ENCODE data around the gene CRTC1. TPM values are rescaled to one million over a fixed set of nuclear protein-coding genes. Genes with fewer than 3 reads are reported as not detected.
A peak's percentile ranks its signal among the peaks of the same experiment; 100 is the strongest.
"Not testable (repeated sequence)": the region's sequence is repeated elsewhere in the genome, so short reads cannot be mapped to it uniquely, and the experiment has no call there.

CRTC1 gene
- total and polyA plus RNA-seq, 4 experiments from 2014 or later: 1.7 to 20.8 (median 19.6) TPM; not detected in 1

DNA sequence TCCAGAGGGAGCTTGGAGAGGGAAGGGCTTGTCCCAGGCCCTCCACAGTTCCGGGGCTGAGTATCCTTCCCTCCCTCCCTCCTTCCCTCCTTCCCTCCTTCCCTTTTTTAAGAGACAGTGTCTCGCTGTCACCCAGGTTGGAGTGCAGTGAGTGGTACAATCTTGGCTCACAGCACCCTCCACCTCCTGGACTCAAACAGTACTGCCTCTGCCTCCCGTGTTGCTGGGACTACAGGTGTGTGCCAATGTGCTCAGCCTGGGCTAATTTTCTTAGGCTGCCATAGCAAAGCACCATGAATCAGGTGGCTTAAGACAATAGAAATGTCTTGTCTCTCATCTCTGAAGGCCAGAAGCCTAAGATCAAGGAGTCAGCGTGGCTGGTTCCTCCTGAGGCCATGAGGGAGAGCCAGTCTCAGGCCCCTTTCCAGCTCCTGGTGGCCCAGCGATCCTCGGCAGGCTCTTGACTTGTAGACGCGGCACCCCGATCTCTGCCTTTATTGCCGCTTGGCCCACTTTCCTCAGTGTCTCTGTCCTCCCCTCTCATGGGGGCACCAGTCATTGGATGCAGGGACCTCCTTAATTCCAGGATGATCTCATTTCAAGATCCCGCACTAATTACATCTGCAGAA is 47.5 kb downstream of the CRTC1 start:
- Histone ChIP-seq H3K9me3 (ENCODE audit: control insufficient read depth in 1 of 2, low read length in 2 of 2) (no peaks in the 10 kb centered on the region), H3K4me1 (ENCODE audit: insufficient read depth, low read length) (no peaks in the 10 kb centered on the region), H3K27me3 (ENCODE audit: insufficient read depth, low read length) (no peaks in the 10 kb centered on the region), H3K27ac (ENCODE audit: low read depth, low read length) (no peak overlapping the region), H3K36me3 (ENCODE audit: insufficient read depth, low read length) (no peaks in the 10 kb centered on the region), H3K4me3 (ENCODE audit: low read length in 2 of 2) (no peak overlapping the region)
- ChIA-PET CTCF (ENCODE audit: partially characterized antibody) (no interaction called here), POLR2A (ENCODE audit: partially characterized antibody) (no interaction called here)
- intact Hi-C loops (cut with micrococcal nuclease): no loop called here
- Mint-ChIP-seq H3K4me3 (no peak overlapping the region), H3K27ac (no peak overlapping the region), H3K27me3 (no peaks in the 10 kb centered on the region), H3K36me3 (peaks cover 0 to 6% of the 10 kb centered on the region in 2 donors), H3K9me3 (no peaks in the 10 kb centered on the region), H3K4me1 (peaks cover 0 to 1% (median 0%) of the 10 kb centered on the region in 4 donors)
- no peak for DNase-seq

DNA sequence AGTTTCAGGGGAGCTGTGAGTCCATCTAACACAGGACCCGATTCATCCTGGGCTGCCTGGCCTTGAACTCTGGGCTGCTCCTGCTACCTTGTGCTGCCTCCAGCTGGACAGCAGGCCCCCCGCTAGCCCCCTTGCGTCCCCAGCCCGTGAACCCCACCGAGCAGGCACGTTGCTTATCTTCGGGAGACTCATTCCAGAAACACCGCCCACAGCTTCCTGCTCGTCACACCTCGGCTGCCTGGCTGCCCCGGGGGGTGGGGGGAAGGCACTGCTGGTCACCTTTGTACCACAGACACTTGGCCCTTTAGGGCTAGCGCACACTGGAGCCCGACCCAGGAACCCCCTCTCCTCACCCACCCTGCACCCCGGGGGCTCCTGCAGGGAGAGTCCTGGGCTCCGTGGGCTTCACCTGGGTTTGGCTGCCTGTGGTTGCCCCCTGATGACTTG is 48.1 kb downstream of the CRTC1 start:
- Histone ChIP-seq H3K4me3 (ENCODE audit: low read length in 2 of 2) (no peak overlapping the region), H3K27me3 (ENCODE audit: insufficient read depth, low read length) (no peaks in the 10 kb centered on the region), H3K36me3 (ENCODE audit: insufficient read depth, low read length) (no peaks in the 10 kb centered on the region), H3K4me1 (ENCODE audit: insufficient read depth, low read length) (no peaks in the 10 kb centered on the region), H3K27ac (ENCODE audit: low read depth, low read length) (no peak overlapping the region), H3K9me3 (ENCODE audit: control insufficient read depth in 1 of 2, low read length in 2 of 2) (no peaks in the 10 kb centered on the region)
- ChIA-PET POLR2A (ENCODE audit: partially characterized antibody) (no interaction called here), CTCF (ENCODE audit: partially characterized antibody) (no interaction called here)
- H3K9me3 Mint-ChIP-seq: no peaks in the 10 kb centered on the region
- H3K4me1 Mint-ChIP-seq: peaks cover 0 to 1% (median 0%) of the 10 kb centered on the region in 4 donors
- DNase-seq: no peak
- intact Hi-C loops (cut with micrococcal nuclease): no loop called here
- H3K27me3 Mint-ChIP-seq: no peaks in the 10 kb centered on the region
- H3K27ac Mint-ChIP-seq: no peak overlapping the region
- peaks cover 0 to 6% of the 10 kb centered on the region in 2 donors for H3K36me3 Mint-ChIP-seq
- no peak overlapping the region for H3K4me3 Mint-ChIP-seq

DNA sequence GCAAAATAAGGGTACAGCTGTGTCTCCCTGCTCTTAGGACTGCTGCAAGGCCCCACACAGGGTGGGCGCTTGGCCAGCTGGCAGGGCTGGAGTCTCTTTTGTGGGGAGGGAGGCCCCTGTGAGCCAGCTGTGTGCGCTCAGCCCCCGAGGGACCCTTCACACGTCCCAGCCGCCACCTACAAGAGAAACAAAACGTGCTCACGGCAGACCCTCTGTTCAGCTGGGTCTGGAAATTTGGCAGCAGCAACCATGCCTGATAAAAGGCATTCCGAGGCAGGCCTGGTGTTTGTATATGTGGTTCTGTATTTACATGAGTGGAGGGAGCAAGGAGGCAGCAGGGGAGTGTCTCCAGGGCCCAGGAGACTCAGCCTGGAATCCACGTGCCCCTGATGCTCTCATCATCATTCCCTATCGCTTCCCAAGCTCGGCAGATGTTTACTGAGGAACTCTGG is 49.7 kb downstream of the CRTC1 start:
- Histone ChIP-seq H3K27ac (ENCODE audit: low read depth, low read length) (no peak overlapping the region), H3K36me3 (ENCODE audit: insufficient read depth, low read length) (no peaks in the 10 kb centered on the region), H3K9me3 (ENCODE audit: control insufficient read depth in 1 of 2, low read length in 2 of 2) (no peaks in the 10 kb centered on the region), H3K4me1 (ENCODE audit: insufficient read depth, low read length) (no peaks in the 10 kb centered on the region), H3K27me3 (ENCODE audit: insufficient read depth, low read length) (no peaks in the 10 kb centered on the region), H3K4me3 (ENCODE audit: low read length in 2 of 2) (no peak overlapping the region)
- ChIA-PET CTCF (ENCODE audit: partially characterized antibody) (no interaction called here), POLR2A (ENCODE audit: partially characterized antibody) (no interaction called here)
- Mint-ChIP-seq H3K9me3 (no peaks in the 10 kb centered on the region), H3K27me3 (no peaks in the 10 kb centered on the region), H3K27ac (no peak overlapping the region), H3K36me3 (peaks cover 0 to 8% of the 10 kb centered on the region in 2 donors), H3K4me3 (no peak overlapping the region), H3K4me1 (peaks cover 0 to 2% (median under 1%) of the 10 kb centered on the region in 4 donors)
- DNase-seq: no peak
- intact Hi-C loops (cut with micrococcal nuclease): no loop called here

DNA sequence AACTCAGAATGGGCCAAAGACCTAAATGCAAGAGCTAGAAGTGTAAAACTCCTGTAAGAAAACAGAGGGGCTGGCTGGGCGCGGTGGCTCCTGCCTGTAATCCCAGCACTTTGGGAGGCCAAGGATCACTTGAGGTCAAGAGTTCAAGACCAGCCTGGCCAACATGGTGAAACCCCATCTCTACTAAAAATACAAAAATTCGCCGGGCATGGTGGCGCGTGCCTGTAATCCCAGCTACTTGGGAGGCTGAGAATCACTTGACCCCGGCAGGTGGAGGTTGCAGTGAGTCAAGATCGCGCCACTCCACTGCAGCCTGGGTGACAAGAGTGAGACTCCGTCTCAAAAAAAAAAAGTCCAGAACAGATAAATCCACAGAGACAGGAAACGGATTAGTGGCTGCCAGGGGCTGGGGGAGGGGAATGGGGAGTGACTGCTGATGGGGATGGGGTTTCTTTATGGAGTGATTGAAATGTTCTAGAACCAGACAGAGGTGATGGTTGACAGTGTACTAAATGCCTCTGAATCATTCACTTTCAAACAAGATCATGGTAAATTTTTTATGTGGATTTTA is 50.4 kb downstream of the CRTC1 start:
- H3K9me3 Mint-ChIP-seq: not testable (repeated sequence)

DNA sequence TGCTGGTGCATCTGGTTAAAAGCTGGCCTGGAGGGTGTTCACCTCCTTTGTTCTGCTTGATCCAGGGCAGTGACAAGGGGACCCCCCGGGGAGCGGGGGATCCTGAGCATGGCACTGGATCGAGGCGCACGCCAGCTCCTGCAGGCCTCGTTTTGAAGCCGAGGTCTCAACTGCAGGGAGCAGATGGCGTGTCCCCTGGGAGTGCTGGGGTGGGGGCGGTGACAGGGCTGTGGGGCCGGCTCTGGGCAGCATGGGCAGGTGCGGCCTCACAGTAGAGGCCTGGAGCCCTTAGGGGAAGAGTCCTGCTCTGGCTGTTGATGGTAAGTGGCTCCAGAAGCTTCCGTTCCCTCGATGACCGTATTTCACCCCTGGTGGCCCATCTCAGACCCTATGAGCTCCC is 51.8 kb downstream of the CRTC1 start:
- H3K9me3 ChIP-seq (ENCODE audit: control insufficient read depth in 1 of 2, low read length in 2 of 2): no peaks in the 10 kb centered on the region
- Mint-ChIP-seq H3K4me3 (no peak overlapping the region), H3K9me3 (no peaks in the 10 kb centered on the region), H3K27ac (no peak overlapping the region), H3K27me3 (no peaks in the 10 kb centered on the region), H3K4me1 (peaks cover 0 to 2% (median under 1%) of the 10 kb centered on the region in 4 donors), H3K36me3 (peaks cover 0 to 8% of the 10 kb centered on the region in 2 donors)
- H3K4me3 ChIP-seq (ENCODE audit: low read length in 2 of 2): no peak overlapping the region
- POLR2A ChIA-PET (ENCODE audit: partially characterized antibody): no interaction called here
- H3K4me1 ChIP-seq (ENCODE audit: insufficient read depth, low read length): no peaks in the 10 kb centered on the region
- CTCF ChIA-PET (ENCODE audit: partially characterized antibody): no interaction called here
- no peak overlapping the region for H3K27ac ChIP-seq (ENCODE audit: low read depth, low read length)
- DNase-seq: no peak
- intact Hi-C loops (cut with micrococcal nuclease): no loop called here
- no peaks in the 10 kb centered on the region for H3K27me3 ChIP-seq (ENCODE audit: insufficient read depth, low read length)
- no peaks in the 10 kb centered on the region for H3K36me3 ChIP-seq (ENCODE audit: insufficient read depth, low read length)

More for the DNA sequence above, 50.4 kb downstream of the CRTC1 start:
- H3K36me3 Mint-ChIP-seq; H3K36me3 ChIP-seq (ENCODE audit: insufficient read depth, low read length); H3K4me1 Mint-ChIP-seq; H3K27me3 Mint-ChIP-seq; H3K4me3 Mint-ChIP-seq; H3K4me3 ChIP-seq (ENCODE audit: low read length in 2 of 2); DNase-seq; intact Hi-C loops (cut with micrococcal nuclease); POLR2A ChIA-PET (ENCODE audit: partially characterized antibody); H3K27me3 ChIP-seq (ENCODE audit: insufficient read depth, low read length); H3K4me1 ChIP-seq (ENCODE audit: insufficient read depth, low read length); H3K27ac ChIP-seq (ENCODE audit: low read depth, low read length); H3K9me3 ChIP-seq (ENCODE audit: control insufficient read depth in 1 of 2, low read length in 2 of 2); CTCF ChIA-PET (ENCODE audit: partially characterized antibody): not testable (repeated sequence)
- peak overlapping the region in 1 of 7 donors; percentile 73 for H3K27ac Mint-ChIP-seq

DNA sequence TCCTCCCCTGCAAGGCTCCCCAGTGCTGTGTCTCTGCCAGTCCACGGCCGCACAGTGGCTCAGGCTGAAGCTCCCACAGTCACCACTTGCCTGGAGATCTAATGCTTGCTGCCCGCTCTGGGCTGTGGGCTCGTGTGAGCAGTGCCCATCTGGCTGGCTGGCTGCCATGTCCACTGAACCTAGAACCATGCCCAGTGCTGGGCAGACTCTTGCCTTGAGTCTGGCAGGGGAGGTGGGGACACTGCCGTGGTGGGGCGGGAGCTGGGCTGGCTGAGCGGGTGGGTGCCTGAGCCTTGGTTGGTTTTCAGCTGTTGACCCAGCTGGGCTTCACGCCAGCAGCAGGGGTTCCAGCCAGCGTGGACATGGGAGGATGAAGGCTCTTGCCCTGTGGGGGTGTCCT is 52.3 kb downstream of the CRTC1 start:
- Histone ChIP-seq H3K4me3 (ENCODE audit: low read length in 2 of 2) (no peak overlapping the region), H3K27ac (ENCODE audit: low read depth, low read length) (no peak overlapping the region), H3K27me3 (ENCODE audit: insufficient read depth, low read length) (no peaks in the 10 kb centered on the region), H3K9me3 (ENCODE audit: control insufficient read depth in 1 of 2, low read length in 2 of 2) (no peaks in the 10 kb centered on the region), H3K4me1 (ENCODE audit: insufficient read depth, low read length) (no peaks in the 10 kb centered on the region), H3K36me3 (ENCODE audit: insufficient read depth, low read length) (no peaks in the 10 kb centered on the region)
- Mint-ChIP-seq H3K4me1 (peaks cover 0 to 2% (median under 1%) of the 10 kb centered on the region in 4 donors), H3K27me3 (no peaks in the 10 kb centered on the region), H3K36me3 (peaks cover 0 to 8% of the 10 kb centered on the region in 2 donors), H3K4me3 (no peak overlapping the region), H3K27ac (no peak overlapping the region), H3K9me3 (no peaks in the 10 kb centered on the region)
- ChIA-PET CTCF (ENCODE audit: partially characterized antibody) (no interaction called here), POLR2A (ENCODE audit: partially characterized antibody) (no interaction called here)
- DNase-seq: no peak
- intact Hi-C loops (cut with micrococcal nuclease): no loop called here

DNA sequence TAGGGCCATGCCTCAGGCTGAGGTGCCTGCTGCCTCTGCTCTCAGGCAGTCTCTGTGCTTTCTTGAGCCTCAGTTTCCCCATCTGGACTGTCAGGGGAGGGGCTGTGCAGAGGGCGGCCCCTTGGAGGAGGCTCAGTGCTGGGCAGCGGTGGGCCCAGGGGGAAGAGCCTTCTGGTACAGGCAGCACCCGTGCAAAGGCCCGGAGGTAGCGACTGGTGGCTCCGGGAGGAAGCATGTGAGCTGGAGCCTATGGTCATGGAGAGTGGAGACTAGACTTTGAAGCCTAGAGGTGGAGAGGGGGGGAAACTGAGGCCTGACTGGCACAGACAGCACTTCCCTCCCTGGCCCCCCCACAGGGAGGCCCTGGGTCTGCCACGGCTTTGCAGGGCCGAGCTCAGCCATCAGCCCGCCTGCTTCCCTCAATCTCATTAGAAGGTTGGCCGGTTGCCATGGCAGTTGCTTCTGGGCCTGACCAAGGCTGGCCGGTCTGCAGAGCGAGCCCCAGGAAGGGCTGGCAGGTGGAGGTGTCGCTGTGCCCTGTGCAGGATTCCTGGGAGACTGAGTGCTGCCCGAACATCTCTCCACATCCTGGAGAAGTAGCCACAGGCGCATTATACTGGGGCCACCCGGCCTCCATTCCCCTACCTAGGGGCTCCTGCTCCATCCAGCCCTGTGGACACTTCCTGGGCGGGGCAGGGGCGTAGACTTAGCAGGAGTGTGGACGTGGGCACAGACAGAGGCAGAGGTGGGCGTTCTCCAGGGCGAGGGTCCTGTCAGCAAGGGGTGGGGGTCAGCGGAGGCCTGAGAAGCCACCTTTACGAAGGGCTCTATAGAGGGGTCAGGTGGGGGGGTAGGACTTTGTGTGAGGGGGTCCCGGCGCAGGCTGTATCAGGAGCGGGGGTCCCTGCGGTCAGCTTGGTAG is 53.2 kb downstream of the CRTC1 start:
- ChIA-PET CTCF (ENCODE audit: partially characterized antibody) (no interaction called here), POLR2A (ENCODE audit: partially characterized antibody) (no interaction called here)
- Mint-ChIP-seq H3K36me3 (peaks cover 0 to 6% of the 10 kb centered on the region in 2 donors), H3K4me3 (no peak overlapping the region), H3K27me3 (no peaks in the 10 kb centered on the region), H3K9me3 (no peaks in the 10 kb centered on the region), H3K27ac (no peak overlapping the region), H3K4me1 (peaks cover 0 to 2% (median 0%) of the 10 kb centered on the region in 4 donors)
- H3K27ac ChIP-seq (ENCODE audit: low read depth, low read length): no peak overlapping the region
- H3K36me3 ChIP-seq (ENCODE audit: insufficient read depth, low read length): no peaks in the 10 kb centered on the region
- no peak overlapping the region for H3K4me3 ChIP-seq (ENCODE audit: low read length in 2 of 2)
- intact Hi-C loops (cut with micrococcal nuclease): no loop called here
- H3K4me1 ChIP-seq (ENCODE audit: insufficient read depth, low read length): no peaks in the 10 kb centered on the region
- DNase-seq: no peak
- no peaks in the 10 kb centered on the region for H3K9me3 ChIP-seq (ENCODE audit: control insufficient read depth in 1 of 2, low read length in 2 of 2)
- no peaks in the 10 kb centered on the region for H3K27me3 ChIP-seq (ENCODE audit: insufficient read depth, low read length)
